Measurements from ENCODE around the gene SCUBE1.

DNA sequence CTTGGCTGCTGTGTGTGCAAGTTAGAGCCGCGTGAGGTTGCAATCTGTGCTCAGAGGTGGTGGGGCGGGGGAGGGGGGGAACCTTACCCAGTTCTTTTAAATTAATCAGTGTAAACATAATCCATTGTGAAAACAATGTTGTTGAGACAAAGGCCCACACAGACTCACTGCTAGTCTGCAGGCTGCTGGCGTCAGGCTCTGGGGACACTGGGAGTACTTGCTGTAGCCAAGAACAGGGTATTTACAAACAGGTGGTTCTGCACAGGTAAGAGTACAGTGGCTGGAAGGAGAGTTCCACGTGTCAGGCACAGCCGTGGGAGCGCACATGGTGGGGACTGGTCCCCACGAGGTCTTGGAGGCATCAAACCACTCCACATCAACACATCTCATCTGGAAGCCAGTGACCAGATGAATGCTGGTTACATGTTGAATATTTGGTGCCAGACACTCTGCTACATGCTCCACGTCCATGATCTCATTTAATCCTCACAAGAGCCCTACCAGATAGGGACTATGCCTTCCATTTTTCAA is 27.4 kb downstream of the SCUBE1 start:
- TF ChIP-seq POLR2A (IDR thresholded peaks at IDR 0.05) = no peak
- TF ChIP-seq, protein P1, sequence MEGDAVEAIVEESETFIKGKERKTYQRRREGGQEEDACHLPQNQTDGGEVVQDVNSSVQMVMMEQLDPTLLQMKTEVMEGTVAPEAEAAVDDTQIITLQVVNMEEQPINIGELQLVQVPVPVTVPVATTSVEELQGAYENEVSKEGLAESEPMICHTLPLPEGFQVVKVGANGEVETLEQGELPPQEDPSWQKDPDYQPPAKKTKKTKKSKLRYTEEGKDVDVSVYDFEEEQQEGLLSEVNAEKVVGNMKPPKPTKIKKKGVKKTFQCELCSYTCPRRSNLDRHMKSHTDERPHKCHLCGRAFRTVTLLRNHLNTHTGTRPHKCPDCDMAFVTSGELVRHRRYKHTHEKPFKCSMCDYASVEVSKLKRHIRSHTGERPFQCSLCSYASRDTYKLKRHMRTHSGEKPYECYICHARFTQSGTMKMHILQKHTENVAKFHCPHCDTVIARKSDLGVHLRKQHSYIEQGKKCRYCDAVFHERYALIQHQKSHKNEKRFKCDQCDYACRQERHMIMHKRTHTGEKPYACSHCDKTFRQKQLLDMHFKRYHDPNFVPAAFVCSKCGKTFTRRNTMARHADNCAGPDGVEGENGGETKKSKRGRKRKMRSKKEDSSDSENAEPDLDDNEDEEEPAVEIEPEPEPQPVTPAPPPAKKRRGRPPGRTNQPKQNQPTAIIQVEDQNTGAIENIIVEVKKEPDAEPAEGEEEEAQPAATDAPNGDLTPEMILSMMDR (IDR thresholded peaks at IDR 0.05) = no peak
